ENCODE results near the gene IFNE. TPM values are rescaled to one million over a fixed set of nuclear protein-coding genes. Genes with fewer than 3 reads are reported as not detected.

IFNE gene
- total and polyA plus RNA-seq, 9 of the 15 experiments (the other 6 are each of a cell fraction or from before 2014, with no cell fraction given) = not detected

- H3K9ac ChIP-seq (ENCODE audit: insufficient read depth in 1 of 2, low read depth in 2 of 2, low read length in 2 of 2) = no peak overlapping the region
- CTCF ChIA-PET (ENCODE audit: low intra/inter-chr PET ratio) = no interaction called here
- no peak overlapping the region for H3K4me3 ChIP-seq
- WGBS (ENCODE audit: insufficient coverage, low coverage, missing lambda C conversion rate) = no CpG with 5 or more reads among the region's 2 CpGs
- H3K4me1 ChIP-seq (replicated peaks in 1 of 2; ENCODE audit: control insufficient read depth in 2 of 2, insufficient read depth in 2 of 2, low read length in 2 of 2) = no peaks in the 10 kb centered on the region
- POLR2A ChIA-PET = no interaction called here
- H3K27me3 ChIP-seq (ENCODE audit: control insufficient read depth in 2 of 2, insufficient read depth in 2 of 2, low read length in 2 of 2) = no peaks in the 10 kb centered on the region
- no peaks in the 10 kb centered on the region for H4K20me1 ChIP-seq (replicated peaks; ENCODE audit: control insufficient read depth, insufficient read depth, low read length)
- FAIRE-seq = no peak
- no peak overlapping the region for H3K4me2 ChIP-seq (ENCODE audit: insufficient read depth, low read length)
- H3K36me3 ChIP-seq (ENCODE audit: control insufficient read depth, insufficient read depth, low read length) = no peaks in the 10 kb centered on the region
- in situ Hi-C loops (cut with MboI) = no loop called here
- DNase-seq (ENCODE audit: extremely low read depth in 1 of 4, low spot score in 3 of 4) = no peak
- ATAC-seq = no peak
- intact Hi-C loops (cut with micrococcal nuclease) = no loop called here
- H2AFZ ChIP-seq (ENCODE audit: low read depth, low read length) = no peak overlapping the region
- H3K9me3 ChIP-seq (replicated peaks; ENCODE audit: control insufficient read depth, insufficient read depth, low read depth, low read length) = no peaks in the 10 kb centered on the region
- BruUV-seq (replicated peaks) = no TSS peak
- H3K27ac ChIP-seq (ENCODE audit: extremely low read depth, low read depth, low read length) = no peak overlapping the region
- TF ChIP-seq MAFF (IDR thresholded peaks at IDR 0.05; ENCODE audit: low read length) (no peak), NBN (IDR thresholded peaks at IDR 0.05; ENCODE audit: low read depth) (no peak), HNRNPUL1 (IDR thresholded peaks at IDR 0.05; ENCODE audit: low read length) (no peak), EGR1 (conservative IDR thresholded peaks at IDR 0.05) (no peak), POLR3A (IDR thresholded peaks at IDR 0.05; ENCODE audit: borderline replicate concordance, extremely low read depth, insufficient read depth, insufficient read length) (no peak), ZNF282 (CRISPR knock-in tag; IDR thresholded peaks at IDR 0.05) (no peak)
- TF ChIP-seq, protein P1, sequence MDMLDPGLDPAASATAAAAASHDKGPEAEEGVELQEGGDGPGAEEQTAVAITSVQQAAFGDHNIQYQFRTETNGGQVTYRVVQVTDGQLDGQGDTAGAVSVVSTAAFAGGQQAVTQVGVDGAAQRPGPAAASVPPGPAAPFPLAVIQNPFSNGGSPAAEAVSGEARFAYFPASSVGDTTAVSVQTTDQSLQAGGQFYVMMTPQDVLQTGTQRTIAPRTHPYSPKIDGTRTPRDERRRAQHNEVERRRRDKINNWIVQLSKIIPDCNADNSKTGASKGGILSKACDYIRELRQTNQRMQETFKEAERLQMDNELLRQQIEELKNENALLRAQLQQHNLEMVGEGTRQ (CRISPR knock-in tag; IDR thresholded peaks at IDR 0.05) = no peak
- no peaks in the 10 kb centered on the region for H3K79me2 ChIP-seq (ENCODE audit: control insufficient read depth, insufficient read depth, low read length)
- H3K9me1 ChIP-seq (ENCODE audit: control insufficient read depth, insufficient read depth, low read length) = no peaks in the 10 kb centered on the region
These were observed 49.3 kb downstream of the IFNE start for GRCh38 chr9:21432672-21433425.

MicroRNAs within 50 kb of the gene (microRNA counts, 767-probe panel; counts per million panel counts)
- not detected for microRNA hsa-miR-31-5p

Small RNAs within 50 kb of the gene (microRNA-seq; reads per million reads assigned to microRNA genes)
- not detected for gene MIR31 (ENCODE audit: borderline microRNAs expressed)

Small RNAs within 50 kb of the gene (small RNA-seq; reads per million reads assigned to genes)
- not detected for gene MIR31
- not detected for gene RF00157

Other genes with a start within 250 kb of the IFNE start
Only the 7 nearest of the 8 such genes appear.
- not detected in 2 replicates for gene IFNA5, start 177.0 kb downstream of the IFNE start, total RNA-seq (2014; rRNA removed)
- gene IFNA5, start 177.0 kb downstream of the IFNE start, total RNA-seq (2014; rRNA removed; fragmentation: Illumina TruSeq; extraction: Trizol) = not detected in 2 replicates
- gene IFNA5, start 177.0 kb downstream of the IFNE start, total RNA-seq (2015; rRNA removed; fragmentation: Illumina TruSeq; extraction: Trizol) = not detected in 2 replicates
- not detected in 2 replicates for gene IFNA5, start 177.0 kb downstream of the IFNE start, total RNA-seq (2021)
- gene IFNA5, start 177.0 kb downstream of the IFNE start, polyA plus RNA-seq (2011; rRNA removed) = not detected in 2 replicates
- gene IFNA5, start 177.0 kb downstream of the IFNE start, polyA plus RNA-seq (2014; fragmentation: Illumina TruSeq; extraction: Trizol) = not detected in 2 replicates
- not detected for gene IFNA5, start 177.0 kb downstream of the IFNE start, polyA plus RNA-seq (2014; fragmentation: Nextera tagmentation; extraction: Ambion mirVana)
- not detected in 2 replicates for gene IFNA5, start 177.0 kb downstream of the IFNE start, polyA plus RNA-seq (2014; rRNA removed)
- gene KLHL9, start 146.9 kb downstream of the IFNE start, total RNA-seq (2014; rRNA removed) = not detected in 2 replicates
- not detected in 2 replicates for gene KLHL9, start 146.9 kb downstream of the IFNE start, total RNA-seq (2014; rRNA removed; fragmentation: Illumina TruSeq; extraction: Trizol)
- gene KLHL9, start 146.9 kb downstream of the IFNE start, total RNA-seq (2015; rRNA removed; fragmentation: Illumina TruSeq; extraction: Trizol) = not detected in 2 replicates
- 0.04 and 0.13 TPM in 2 replicates for gene KLHL9, start 146.9 kb downstream of the IFNE start, total RNA-seq (2021)
- gene KLHL9, start 146.9 kb downstream of the IFNE start, polyA plus RNA-seq (2011; rRNA removed) = not detected in 2 replicates
- not detected in 2 replicates for gene KLHL9, start 146.9 kb downstream of the IFNE start, polyA plus RNA-seq (2014; fragmentation: Illumina TruSeq; extraction: Trizol)
- not detected for gene KLHL9, start 146.9 kb downstream of the IFNE start, polyA plus RNA-seq (2014; fragmentation: Nextera tagmentation; extraction: Ambion mirVana)
- not detected in 2 replicates for gene KLHL9, start 146.9 kb downstream of the IFNE start, polyA plus RNA-seq (2014; rRNA removed)
- gene IFNA6, start 131.4 kb downstream of the IFNE start, total RNA-seq (2014; rRNA removed) = not detected in 2 replicates
- not detected in 2 replicates for gene IFNA6, start 131.4 kb downstream of the IFNE start, total RNA-seq (2014; rRNA removed; fragmentation: Illumina TruSeq; extraction: Trizol)
- gene IFNA6, start 131.4 kb downstream of the IFNE start, total RNA-seq (2015; rRNA removed; fragmentation: Illumina TruSeq; extraction: Trizol) = not detected in 2 replicates
- gene IFNA6, start 131.4 kb downstream of the IFNE start, total RNA-seq (2021) = not detected in 2 replicates
- gene IFNA6, start 131.4 kb downstream of the IFNE start, polyA plus RNA-seq (2011; rRNA removed) = not detected in 2 replicates
- not detected in 2 replicates for gene IFNA6, start 131.4 kb downstream of the IFNE start, polyA plus RNA-seq (2014; fragmentation: Illumina TruSeq; extraction: Trizol)
- gene IFNA6, start 131.4 kb downstream of the IFNE start, polyA plus RNA-seq (2014; fragmentation: Nextera tagmentation; extraction: Ambion mirVana) = not detected
- gene IFNA6, start 131.4 kb downstream of the IFNE start, polyA plus RNA-seq (2014; rRNA removed) = not detected in 2 replicates
- not detected in 2 replicates for gene IFNA13, start 114.3 kb downstream of the IFNE start, total RNA-seq (2014; rRNA removed)
- not detected in 2 replicates for gene IFNA13, start 114.3 kb downstream of the IFNE start, total RNA-seq (2014; rRNA removed; fragmentation: Illumina TruSeq; extraction: Trizol)
- gene IFNA13, start 114.3 kb downstream of the IFNE start, total RNA-seq (2015; rRNA removed; fragmentation: Illumina TruSeq; extraction: Trizol) = not detected in 2 replicates
- not detected in 2 replicates for gene IFNA13, start 114.3 kb downstream of the IFNE start, total RNA-seq (2021)
- not detected in 2 replicates for gene IFNA13, start 114.3 kb downstream of the IFNE start, polyA plus RNA-seq (2011; rRNA removed)
- gene IFNA13, start 114.3 kb downstream of the IFNE start, polyA plus RNA-seq (2014; fragmentation: Illumina TruSeq; extraction: Trizol) = not detected in 2 replicates
- not detected for gene IFNA13, start 114.3 kb downstream of the IFNE start, polyA plus RNA-seq (2014; fragmentation: Nextera tagmentation; extraction: Ambion mirVana)
- not detected in 2 replicates for gene IFNA13, start 114.3 kb downstream of the IFNE start, polyA plus RNA-seq (2014; rRNA removed)
- gene IFNA2, start 96.9 kb downstream of the IFNE start, total RNA-seq (2014; rRNA removed) = not detected in 2 replicates
- not detected in 2 replicates for gene IFNA2, start 96.9 kb downstream of the IFNE start, total RNA-seq (2014; rRNA removed; fragmentation: Illumina TruSeq; extraction: Trizol)
- not detected in 2 replicates for gene IFNA2, start 96.9 kb downstream of the IFNE start, total RNA-seq (2015; rRNA removed; fragmentation: Illumina TruSeq; extraction: Trizol)
- not detected in 2 replicates for gene IFNA2, start 96.9 kb downstream of the IFNE start, total RNA-seq (2021)
- not detected in 2 replicates for gene IFNA2, start 96.9 kb downstream of the IFNE start, polyA plus RNA-seq (2011; rRNA removed)
- gene IFNA2, start 96.9 kb downstream of the IFNE start, polyA plus RNA-seq (2014; fragmentation: Illumina TruSeq; extraction: Trizol) = not detected in 2 replicates
- gene IFNA2, start 96.9 kb downstream of the IFNE start, polyA plus RNA-seq (2014; fragmentation: Nextera tagmentation; extraction: Ambion mirVana) = not detected
- gene IFNA2, start 96.9 kb downstream of the IFNE start, polyA plus RNA-seq (2014; rRNA removed) = not detected in 2 replicates
- gene IFNA8, start 73.2 kb downstream of the IFNE start, total RNA-seq (2014; rRNA removed) = not detected in 2 replicates
- gene IFNA8, start 73.2 kb downstream of the IFNE start, total RNA-seq (2014; rRNA removed; fragmentation: Illumina TruSeq; extraction: Trizol) = not detected in 2 replicates
- not detected in 2 replicates for gene IFNA8, start 73.2 kb downstream of the IFNE start, total RNA-seq (2015; rRNA removed; fragmentation: Illumina TruSeq; extraction: Trizol)
- gene IFNA8, start 73.2 kb downstream of the IFNE start, total RNA-seq (2021) = not detected in 2 replicates
- gene IFNA8, start 73.2 kb downstream of the IFNE start, polyA plus RNA-seq (2011; rRNA removed) = not detected in 2 replicates
- not detected in 2 replicates for gene IFNA8, start 73.2 kb downstream of the IFNE start, polyA plus RNA-seq (2014; fragmentation: Illumina TruSeq; extraction: Trizol)
- gene IFNA8, start 73.2 kb downstream of the IFNE start, polyA plus RNA-seq (2014; fragmentation: Nextera tagmentation; extraction: Ambion mirVana) = not detected
- not detected in 2 replicates for gene IFNA8, start 73.2 kb downstream of the IFNE start, polyA plus RNA-seq (2014; rRNA removed)
- gene IFNA1, start 41.9 kb downstream of the IFNE start, total RNA-seq (2014; rRNA removed) = not detected in 2 replicates
- not detected in 2 replicates for gene IFNA1, start 41.9 kb downstream of the IFNE start, total RNA-seq (2014; rRNA removed; fragmentation: Illumina TruSeq; extraction: Trizol)
- gene IFNA1, start 41.9 kb downstream of the IFNE start, total RNA-seq (2015; rRNA removed; fragmentation: Illumina TruSeq; extraction: Trizol) = not detected in 2 replicates
- not detected in 2 replicates for gene IFNA1, start 41.9 kb downstream of the IFNE start, total RNA-seq (2021)
- gene IFNA1, start 41.9 kb downstream of the IFNE start, polyA plus RNA-seq (2011; rRNA removed) = not detected in 2 replicates
- not detected in 2 replicates for gene IFNA1, start 41.9 kb downstream of the IFNE start, polyA plus RNA-seq (2014; fragmentation: Illumina TruSeq; extraction: Trizol)
- not detected for gene IFNA1, start 41.9 kb downstream of the IFNE start, polyA plus RNA-seq (2014; fragmentation: Nextera tagmentation; extraction: Ambion mirVana)
- gene IFNA1, start 41.9 kb downstream of the IFNE start, polyA plus RNA-seq (2014; rRNA removed) = not detected in 2 replicates

Measured in K562 (cell line).